ENCODE results near the gene DCANP1.

DNA sequence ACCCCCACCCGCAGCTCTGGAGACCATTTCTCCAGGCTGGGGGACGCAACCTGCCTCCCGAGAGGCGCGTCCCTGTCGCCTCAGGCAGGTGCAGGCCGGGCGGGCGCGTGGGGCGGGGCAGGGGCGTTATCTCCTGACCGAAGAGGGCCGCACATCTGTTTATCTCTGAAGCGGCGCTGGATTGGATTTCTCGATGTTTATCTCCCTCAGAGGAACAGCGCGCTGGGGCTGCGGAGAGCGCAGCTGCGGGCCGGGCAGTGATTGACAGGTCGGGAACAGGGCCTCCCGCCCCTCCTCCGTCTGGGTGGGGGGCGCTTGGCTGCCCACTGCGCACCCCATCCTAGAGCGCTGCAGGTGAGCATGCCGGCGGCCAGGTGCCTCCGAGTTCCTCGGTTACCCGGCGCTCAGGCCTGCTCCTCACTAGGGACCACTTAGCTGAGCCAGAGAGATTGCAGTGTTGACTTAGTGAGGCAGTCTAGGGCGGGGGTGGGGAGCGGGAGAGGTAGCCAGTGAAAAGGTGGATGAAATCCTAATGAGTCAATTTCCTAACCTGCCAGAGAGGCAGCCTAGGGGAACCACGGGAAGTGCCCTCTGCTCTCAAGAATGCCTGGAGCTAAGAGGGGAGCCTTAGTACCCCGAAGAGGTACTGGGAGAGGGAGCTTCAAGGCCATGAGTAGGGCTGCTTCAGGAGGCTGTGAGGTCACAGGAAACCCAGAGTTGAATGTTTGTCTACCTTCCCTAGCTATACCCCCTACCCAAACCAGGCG, 44.6 kb upstream of the DCANP1 start:
- no peak for TF ChIP-seq EP300 (IDR thresholded peaks at IDR 0.05)
- TF ChIP-seq, protein P1, sequence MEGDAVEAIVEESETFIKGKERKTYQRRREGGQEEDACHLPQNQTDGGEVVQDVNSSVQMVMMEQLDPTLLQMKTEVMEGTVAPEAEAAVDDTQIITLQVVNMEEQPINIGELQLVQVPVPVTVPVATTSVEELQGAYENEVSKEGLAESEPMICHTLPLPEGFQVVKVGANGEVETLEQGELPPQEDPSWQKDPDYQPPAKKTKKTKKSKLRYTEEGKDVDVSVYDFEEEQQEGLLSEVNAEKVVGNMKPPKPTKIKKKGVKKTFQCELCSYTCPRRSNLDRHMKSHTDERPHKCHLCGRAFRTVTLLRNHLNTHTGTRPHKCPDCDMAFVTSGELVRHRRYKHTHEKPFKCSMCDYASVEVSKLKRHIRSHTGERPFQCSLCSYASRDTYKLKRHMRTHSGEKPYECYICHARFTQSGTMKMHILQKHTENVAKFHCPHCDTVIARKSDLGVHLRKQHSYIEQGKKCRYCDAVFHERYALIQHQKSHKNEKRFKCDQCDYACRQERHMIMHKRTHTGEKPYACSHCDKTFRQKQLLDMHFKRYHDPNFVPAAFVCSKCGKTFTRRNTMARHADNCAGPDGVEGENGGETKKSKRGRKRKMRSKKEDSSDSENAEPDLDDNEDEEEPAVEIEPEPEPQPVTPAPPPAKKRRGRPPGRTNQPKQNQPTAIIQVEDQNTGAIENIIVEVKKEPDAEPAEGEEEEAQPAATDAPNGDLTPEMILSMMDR (IDR thresholded peaks at IDR 0.05): no peak
- no peak for TF ChIP-seq POLR2A (IDR thresholded peaks at IDR 0.05)
